Stomach (tissue), 9 donors: ENCODE data around the gene PRDX1. TPM values are rescaled to one million over a fixed set of nuclear protein-coding genes. Genes with fewer than 3 reads are reported as not detected.
"Not testable (repeated sequence)": the region's sequence is repeated elsewhere in the genome, so short reads cannot be mapped to it uniquely, and the experiment has no call there.

Experiments used
- DNase-seq, 2 donors: peaks; one replicate each; pipeline versions ENCODE4 v3.0.0 to v3.0.0-alpha.2; 2013 to 2019
- H3K27ac ChIP-seq, 5 donors: fragments of 200-600 bp in 4 of 5; sonication (generic) in 4 of 5; one replicate each; pipeline ENCODE4 v1.5.1; 2013 to 2019; ENCODE audit warnings: mild to moderate bottlenecking in 1 of 5, moderate library complexity in 1 of 5
- H3K27me3 ChIP-seq, 3 donors: fragments of 200-600 bp; sonication (generic); one replicate each; pipeline ENCODE4 v1.5.1; 2017 to 2019; ENCODE audit warnings: mixed run types in 1 of 3
- H3K36me3 ChIP-seq, 4 donors: fragments of 200-600 bp; sonication (generic); 1 replicate in 3 of 4; 2 replicates in 1 of 4; pipeline ENCODE4 v1.5.1; 2016 to 2019
- H3K4me1 ChIP-seq, 4 donors: fragments of 200-600 bp; sonication (generic); one replicate each; pipeline ENCODE4 v1.5.1; 2016 to 2019
- H3K4me3 ChIP-seq, 4 donors: fragments of 200-600 bp; sonication (generic) in 3 of 4; one replicate each; pipeline ENCODE4 v1.5.1; 2016 to 2019; ENCODE audit warnings: mild to moderate bottlenecking in 1 of 4
- H3K9me3 ChIP-seq, 4 donors: fragments of 200-600 bp; sonication (generic); one replicate each; pipeline ENCODE4 v1.5.1; 2016 to 2019
- CTCF ChIP-seq, 7 experiments: fragments of 450-650 bp in 4 of 7; fragments of 200-600 bp in 3 of 7; sonication (generic) in 3 of 7; IDR thresholded peaks; one replicate each; pipeline ENCODE4 v1.5.1; 2016 to 2019; ENCODE audit warnings: antibody characterized with exemption in 7 of 7, control low read depth in 2 of 7, mild to moderate bottlenecking in 1 of 7
- EP300 ChIP-seq: sonication (generic); formaldehyde crosslinking; IDR thresholded peaks from one replicate; pipeline ENCODE4 v1.6.1; 2017; ENCODE audit warnings: antibody characterized with exemption
- POLR2A ChIP-seq, 4 donors: fragments of 450-650 bp; IDR thresholded peaks; one replicate each; pipeline ENCODE4 v1.6.1; 2016; ENCODE audit warnings: antibody characterized with exemption in 4 of 4, control low read depth in 2 of 4, mild to moderate bottlenecking in 1 of 4, moderate library complexity in 1 of 4
- POLR2AphosphoS5 ChIP-seq, 3 donors: sonication (generic); formaldehyde crosslinking; IDR thresholded peaks; one replicate each; pipeline ENCODE4 v1.6.1; 2016; ENCODE audit warnings: antibody characterized with exemption in 3 of 3
- WGBS, 5 donors: extraction: QIAGEN DNeasy Blood & Tissue Kit in 3 of 5; methylation state at CpG; one replicate each; pipeline versions ENCODE4 v1.1.5 to v1.1.7; 2013 to 2018; 5-methylcytosine and 5-hydroxymethylcytosine counted together
- intact Hi-C: fragments of 100-400 bp; cut with DNase I; formaldehyde crosslinking; loops from one replicate; pipeline ENCODE4 v1.15.1; 2023; ENCODE audit warnings: low total_unique reads
- polyA plus RNA-seq, 3 donors: library from polyadenylated mRNA; stranded (reverse); fragments of 200-250 nt; gene quantifications; one replicate each; pipeline ENCODE4 v1.2.3, GENCODE V29; 2013
- total RNA-seq, 5 donors: library from RNA; depleted of rRNA; stranded (reverse); fragments of >200 nt; gene quantifications; one replicate each; pipeline versions ENCODE4 v1.1.0 to v1.2.3, GENCODE V29; 2014 to 2016
- donor health status: healthy with polysubstance abuse.
- donor health status: Bipolar disorder and iron deficiency.
- donor health status: healthy.

Gene PRDX1
- total and polyA plus RNA-seq, 8 donors, result 77.6 to 892 (median 323) TPM

GRCh38 chr1:45522324-45523104 lies 830 bp upstream of the PRDX1 start:
- H3K4me1 ChIP-seq, result peaks cover 9 to 33% (median 19%) of the 10 kb centered on the region in 4 donors
- H3K27me3 ChIP-seq, result no peaks in the 10 kb centered on the region
- H3K36me3 ChIP-seq, result peaks cover 4 to 12% (median 8%) of the 10 kb centered on the region in 4 donors
- peak in 1 of 2 donors; percentile 30 for DNase-seq
- intact Hi-C loops, result no loop called here
- peak overlapping the region; percentile 84 to 95 (median 92) for H3K27ac ChIP-seq
- WGBS, 5 donors, result 73 to 79% (median 78%) methylated on average over 21 of the region's 21 CpGs
- peak overlapping the region; percentile 80 to 96 (median 94) for H3K4me3 ChIP-seq
- TF ChIP-seq EP300 (no peak), POLR2A (IDR thresholded peaks at IDR 0.05) (no peak), POLR2AphosphoS5 (IDR thresholded peaks at IDR 0.05) (no peak)
- no peaks in the 10 kb centered on the region for H3K9me3 ChIP-seq

GRCh38 chr1:45519774-45520173 lies 1.9 kb downstream of the PRDX1 start:
- 74 to 85% (median 75%) methylated on average over 16 of the region's 16 CpGs for WGBS, 5 donors
- peak overlapping the region in 3 of 5 donors; percentile 17 to 92 (median 32) for H3K27ac ChIP-seq
- H3K36me3 ChIP-seq, result peaks cover 26 to 40% (median 35%) of the 10 kb centered on the region in 4 donors
- H3K9me3 ChIP-seq, DNase-seq, H3K27me3 ChIP-seq: not testable (repeated sequence)
- peaks cover 16 to 49% (median 33%) of the 10 kb centered on the region in 4 donors for H3K4me1 ChIP-seq
- H3K4me3 ChIP-seq, result peak overlapping the region; percentile 1 to 96 (median 56)
- intact Hi-C loops, result loop anchor here (5.0 kb wide), 1 partner anchor 48 kb away; no protein-coding TSS in a partner anchor

- Histone ChIP-seq H3K4me1 (peaks cover 16 to 54% (median 36%) of the 10 kb centered on the region in 4 donors), H3K27me3 (no peaks in the 10 kb centered on the region), H3K9me3 (no peaks in the 10 kb centered on the region), H3K27ac (peak overlapping the region in 2 of 5 donors; percentile 9 to 32), H3K4me3 (peak overlapping the region in 2 of 4 donors; percentile 92 to 96), H3K36me3 (peaks cover 35 to 48% (median 44%) of the 10 kb centered on the region in 4 donors)
- no peak for TF ChIP-seq CTCF (IDR thresholded peaks at IDR 0.05)
- no peak for TF ChIP-seq POLR2A (IDR thresholded peaks at IDR 0.05)
- no peak for TF ChIP-seq POLR2AphosphoS5 (IDR thresholded peaks at IDR 0.05)
- TF ChIP-seq EP300, result no peak
- no peak for DNase-seq
- 0 to 12% (median 5%) methylated on average over 1 of the region's 1 CpG for WGBS, 5 donors
- intact Hi-C loops, result loop anchor here (5.0 kb wide), 1 partner anchor 48 kb away; no protein-coding TSS in a partner anchor
Measured at GRCh38 chr1:45518910-45519309, 2.8 kb downstream of the PRDX1 start.

- H3K27me3 ChIP-seq, H3K27ac ChIP-seq, DNase-seq, H3K4me3 ChIP-seq, H3K9me3 ChIP-seq: not testable (repeated sequence)
- Histone ChIP-seq H3K4me1 (peaks cover 16 to 59% (median 36%) of the 10 kb centered on the region in 4 donors), H3K36me3 (peaks cover 40 to 54% (median 49%) of the 10 kb centered on the region in 4 donors)
- intact Hi-C loops, result loop anchor here (5.0 kb wide), 1 partner anchor 49 kb away; no protein-coding TSS in a partner anchor
- WGBS, 5 donors, result 73 to 95% (median 85%) methylated on average over 4 of the region's 4 CpGs
Measured at GRCh38 chr1:45518366-45518765, 3.3 kb downstream of the PRDX1 start.

GRCh38 chr1:45516465-45516864 lies 5.2 kb downstream of the PRDX1 start:
- Histone ChIP-seq H3K27me3 (no peaks in the 10 kb centered on the region), H3K4me1 (peaks cover 10 to 55% (median 30%) of the 10 kb centered on the region in 4 donors), H3K27ac (peak overlapping the region in 2 of 5 donors; percentile 5 to 19), H3K36me3 (peaks cover 52 to 73% (median 68%) of the 10 kb centered on the region in 4 donors), H3K4me3 (peak overlapping the region in 1 of 4 donors; percentile 6), H3K9me3 (no peaks in the 10 kb centered on the region)
- DNase-seq, result no peak
- no peak for TF ChIP-seq POLR2A (IDR thresholded peaks at IDR 0.05)
- no peak for TF ChIP-seq EP300
- TF ChIP-seq POLR2AphosphoS5 (IDR thresholded peaks at IDR 0.05), result no peak
- no peak for TF ChIP-seq CTCF (IDR thresholded peaks at IDR 0.05)
- intact Hi-C loops, result loop anchor here (5.0 kb wide), 1 partner anchor 51 kb away; no protein-coding TSS in a partner anchor
- WGBS, 5 donors, result 36 to 65% (median 55%) methylated on average over 4 of the region's 4 CpGs
